T-helper 9 cell (primary cell): ENCODE data around the gene C4orf33.

ENCODE experiments used
- DNase-seq: peaks from one replicate; pipeline ENCODE4 v3.0.0-alpha.2; 2020

Gene C4orf33

DNA sequence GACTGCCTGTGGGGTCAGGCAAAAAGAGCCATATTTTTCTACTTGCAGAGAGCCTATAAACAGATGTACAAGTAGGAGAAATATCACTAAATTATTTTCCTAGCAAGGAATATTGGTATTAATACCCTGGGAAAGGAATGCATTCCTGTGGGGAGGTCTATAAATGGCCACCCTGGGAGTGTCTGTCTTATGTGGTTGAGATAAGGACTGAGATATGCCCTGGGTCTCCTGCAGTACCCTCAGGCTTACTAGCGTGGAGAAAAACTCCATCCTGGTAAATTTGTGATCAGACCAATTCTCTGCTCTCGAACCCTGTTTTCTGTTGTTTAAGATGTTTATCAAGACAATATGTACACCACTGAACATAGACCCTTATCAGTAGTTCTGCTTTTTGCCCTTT is 35.4 kb downstream of the C4orf33 start:
- DNase-seq: no peak

DNA sequence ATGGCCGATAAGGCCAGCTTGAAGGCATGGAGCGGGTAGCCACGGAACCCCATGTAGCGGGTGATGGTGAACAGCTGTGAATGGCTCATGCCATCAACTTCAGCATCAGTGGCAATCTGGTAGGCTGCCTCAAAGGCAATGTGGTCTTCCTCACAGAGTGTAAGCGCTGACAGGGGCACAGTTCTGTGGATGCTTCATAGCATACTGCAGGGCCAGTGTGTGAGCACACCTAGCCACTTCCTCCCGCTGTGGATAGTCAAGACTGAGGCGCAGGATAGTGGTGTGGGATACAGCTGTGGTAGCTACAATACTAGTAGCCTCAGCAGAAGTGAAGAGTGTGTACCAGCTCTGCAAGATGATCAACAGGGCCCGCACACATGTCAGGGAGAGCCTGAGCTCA is 40.5 kb downstream of the C4orf33 start:
- no peak for DNase-seq

DNA sequence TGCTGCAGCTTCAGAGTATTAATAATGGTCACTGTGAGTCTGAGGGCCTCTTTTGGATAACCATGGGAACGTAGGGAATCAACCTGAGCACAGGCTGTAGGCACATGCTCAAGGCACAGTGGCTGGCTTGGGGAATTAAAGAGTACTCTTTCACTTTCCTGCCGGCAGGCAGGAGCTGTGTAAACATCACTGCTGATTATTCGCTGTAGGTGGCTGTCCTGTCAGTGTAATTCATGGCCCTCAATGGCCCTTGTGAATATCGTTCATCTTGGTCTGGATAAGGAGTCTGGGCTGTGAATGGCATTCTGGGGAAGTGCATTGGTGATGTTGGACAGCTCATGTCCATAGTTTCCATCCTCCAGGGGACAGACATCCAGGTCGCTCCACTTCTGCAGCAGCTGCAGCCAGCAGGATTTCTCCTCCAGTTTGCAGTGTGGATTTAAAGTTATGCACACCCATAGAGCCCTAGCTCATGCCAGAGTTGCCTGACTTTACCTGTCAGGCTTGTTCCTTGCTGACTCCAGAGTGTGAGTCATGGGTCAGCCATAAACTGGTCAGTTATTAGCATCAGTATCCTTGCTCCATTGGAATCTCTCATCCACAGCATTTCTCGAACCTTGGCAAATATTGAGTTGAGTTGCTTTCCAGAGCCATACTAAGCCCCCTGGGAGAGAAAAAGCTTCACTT is 43.0 kb downstream of the C4orf33 start:
- DNase-seq: no peak

DNA sequence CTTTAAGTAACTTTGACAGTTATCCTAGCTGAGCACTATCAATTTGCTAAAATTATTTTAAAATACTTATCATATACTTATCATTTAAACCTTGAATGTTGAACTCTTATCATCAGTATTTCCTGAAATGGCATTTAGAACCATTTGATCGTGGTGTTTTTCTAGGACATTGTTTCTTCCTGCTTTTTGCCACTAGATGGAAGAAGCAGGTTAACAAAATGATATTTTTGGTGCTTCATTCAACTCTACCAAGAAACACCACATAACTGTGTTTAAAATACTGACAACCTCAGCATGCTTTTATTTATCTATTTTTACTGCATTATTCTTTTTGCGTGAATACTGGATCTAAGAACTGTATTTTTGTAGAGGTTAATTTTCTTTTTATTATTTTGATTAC is 44.6 kb downstream of the C4orf33 start:
- no peak for DNase-seq

DNA sequence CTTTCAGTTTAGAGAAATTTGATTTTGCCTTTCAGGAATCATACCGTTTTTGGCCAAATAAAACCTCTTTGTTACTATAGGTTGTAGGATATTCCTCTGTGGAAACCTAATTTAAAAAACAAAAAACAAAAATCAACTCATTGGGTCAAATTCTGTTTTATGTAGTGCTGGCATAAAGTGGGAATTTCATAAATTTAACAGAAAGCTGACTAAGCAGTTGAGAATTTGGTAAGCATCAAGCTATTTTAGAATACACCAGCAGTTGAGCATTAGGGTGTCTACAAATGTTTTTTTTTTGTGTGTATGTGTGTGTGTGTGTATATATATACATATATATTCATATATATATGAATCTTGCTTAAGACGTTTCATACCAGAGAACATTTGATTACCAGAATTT is 47.4 kb downstream of the C4orf33 start:
- no peak for DNase-seq

DNA sequence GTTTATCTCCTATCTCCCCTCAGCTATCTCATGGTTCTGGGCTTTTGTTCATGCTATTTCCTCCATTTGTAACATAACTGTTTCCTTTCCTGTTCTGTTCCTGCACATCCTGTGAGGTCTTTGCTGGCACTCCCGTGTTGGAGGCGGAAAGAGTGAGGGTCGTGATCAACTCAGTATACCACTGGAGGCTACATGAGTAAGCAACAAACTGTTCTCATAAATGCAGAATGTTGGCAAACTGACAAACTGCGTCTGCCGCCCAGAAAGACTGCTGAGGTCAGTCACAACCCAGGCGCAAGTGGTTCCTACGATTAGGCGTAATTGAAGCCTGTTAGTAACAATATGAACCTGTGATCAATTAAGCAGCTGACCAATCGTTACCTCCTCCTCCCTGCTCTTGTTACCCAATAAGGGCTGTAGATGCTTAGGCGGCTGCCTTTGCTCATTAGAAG is 48.8 kb downstream of the C4orf33 start:
- DNase-seq: no peak

DNA sequence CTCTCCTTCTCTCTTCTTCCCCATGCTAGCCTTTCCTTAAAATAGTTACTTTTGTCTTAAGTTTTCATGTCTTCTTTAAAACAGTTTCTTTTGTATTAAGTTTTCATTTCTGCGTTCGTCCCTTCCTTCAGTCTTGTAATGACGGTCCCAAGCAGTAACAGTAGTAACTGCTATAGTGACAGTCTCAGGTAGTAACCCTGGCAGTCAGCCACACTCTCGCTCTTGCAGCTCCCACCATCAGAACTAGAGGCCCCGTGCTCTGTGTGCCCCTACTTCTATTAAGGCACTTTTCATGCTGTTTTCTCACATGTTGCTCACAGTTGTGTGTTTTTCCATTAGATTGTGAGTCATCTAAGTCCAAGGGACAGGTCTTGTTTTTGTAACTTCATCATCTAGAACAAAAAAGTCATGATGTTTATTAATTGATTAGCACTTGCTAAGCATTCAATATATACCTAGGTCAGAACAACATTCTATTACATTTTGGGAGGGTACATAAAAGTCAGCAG is 49.3 kb downstream of the C4orf33 start:
- DNase-seq: no peak

DNA sequence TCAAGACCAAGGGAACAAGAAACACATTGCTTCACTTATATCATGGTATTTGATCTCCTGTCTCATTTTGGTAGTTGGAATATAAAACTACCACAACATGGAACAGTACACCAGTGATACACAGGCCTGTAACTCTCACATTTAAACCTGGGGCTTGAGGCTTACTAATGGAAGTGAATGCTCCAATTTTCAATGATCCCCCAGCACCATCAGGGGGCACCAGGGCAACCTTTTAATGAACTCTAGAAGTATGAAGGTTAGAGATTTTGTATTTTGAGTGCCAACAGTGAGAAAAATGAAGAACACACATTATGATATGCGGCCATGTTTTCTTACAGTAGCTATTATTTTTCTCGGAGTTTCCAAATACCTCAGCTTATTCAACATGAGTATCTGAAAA is 50.7 kb downstream of the C4orf33 start:
- no peak for DNase-seq

DNA sequence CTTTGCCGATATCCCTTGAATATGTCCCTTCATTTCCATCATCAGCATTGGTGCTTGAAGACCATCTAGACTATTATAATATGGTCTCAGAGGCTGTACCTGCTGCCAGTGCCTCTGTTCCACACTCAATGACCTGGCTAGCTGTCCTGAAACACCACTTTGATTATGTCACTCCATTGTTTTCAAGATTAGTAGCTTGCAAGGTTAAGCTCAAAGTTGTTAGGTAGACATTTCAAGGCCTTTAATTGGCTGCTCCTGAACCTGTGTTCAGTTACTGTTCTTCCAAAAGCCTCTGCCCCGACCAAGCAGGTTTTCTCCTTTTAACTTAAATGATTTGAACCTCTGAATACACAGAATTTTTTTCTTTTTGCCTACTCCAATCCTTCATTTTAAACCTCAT is 52.9 kb downstream of the C4orf33 start:
- DNase-seq: no peak

DNA sequence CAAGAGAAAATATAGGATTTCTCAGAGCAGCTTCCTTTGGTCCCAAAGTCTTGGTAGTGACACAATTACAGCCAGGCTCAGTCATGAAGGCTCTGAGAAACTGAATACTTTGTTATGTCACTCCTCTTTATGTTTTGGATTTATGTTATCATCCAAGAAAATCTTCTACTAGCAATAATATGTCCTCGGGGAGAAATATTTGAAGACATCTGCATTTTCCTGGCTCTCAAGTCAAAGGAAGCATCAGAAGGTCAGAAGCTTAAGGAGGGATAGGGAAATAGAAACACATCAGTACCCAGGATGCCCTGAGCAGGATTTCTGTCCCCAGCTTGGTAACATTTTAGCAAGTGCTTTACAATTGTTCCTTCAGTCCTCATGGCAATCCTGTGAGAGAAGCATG is 54.0 kb downstream of the C4orf33 start:
- DNase-seq: no peak

DNA sequence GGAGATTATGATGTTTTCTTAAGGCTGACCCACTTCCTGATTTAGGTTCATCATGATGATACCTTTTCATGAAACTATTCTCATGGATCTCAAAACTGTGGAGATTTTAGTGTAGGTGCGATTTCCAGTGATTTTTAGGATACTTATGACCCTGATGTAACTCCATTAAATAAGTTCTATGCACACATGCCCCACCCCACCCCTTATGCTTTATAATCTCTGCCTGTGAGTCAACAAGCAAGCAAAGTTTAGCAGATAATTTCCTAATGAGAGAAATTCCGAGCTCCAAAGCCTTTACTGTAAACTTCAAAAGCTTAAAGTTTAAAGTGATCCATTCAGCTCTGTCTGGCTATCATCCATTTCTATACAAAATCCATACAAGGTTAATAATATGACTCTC is 56.4 kb downstream of the C4orf33 start:
- no peak for DNase-seq

DNA sequence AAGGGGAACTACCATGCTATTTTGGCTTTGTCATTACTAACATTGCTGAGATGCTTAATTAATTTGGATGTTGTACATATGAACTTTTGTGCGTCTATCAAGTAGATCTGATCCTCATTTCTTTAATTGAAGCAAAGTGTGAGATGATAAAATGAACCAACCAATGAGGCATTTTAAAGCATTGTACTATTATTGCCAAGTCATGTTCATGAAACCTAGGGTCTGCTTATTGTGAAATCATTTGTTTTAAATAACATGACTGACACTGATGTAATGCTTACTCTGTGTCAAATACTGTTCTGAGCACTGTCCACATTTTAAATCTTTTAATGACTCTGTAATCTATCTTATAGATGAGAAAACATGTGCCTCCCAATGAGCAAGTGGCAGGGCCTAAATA is 57.7 kb downstream of the C4orf33 start:
- DNase-seq: no peak

DNA sequence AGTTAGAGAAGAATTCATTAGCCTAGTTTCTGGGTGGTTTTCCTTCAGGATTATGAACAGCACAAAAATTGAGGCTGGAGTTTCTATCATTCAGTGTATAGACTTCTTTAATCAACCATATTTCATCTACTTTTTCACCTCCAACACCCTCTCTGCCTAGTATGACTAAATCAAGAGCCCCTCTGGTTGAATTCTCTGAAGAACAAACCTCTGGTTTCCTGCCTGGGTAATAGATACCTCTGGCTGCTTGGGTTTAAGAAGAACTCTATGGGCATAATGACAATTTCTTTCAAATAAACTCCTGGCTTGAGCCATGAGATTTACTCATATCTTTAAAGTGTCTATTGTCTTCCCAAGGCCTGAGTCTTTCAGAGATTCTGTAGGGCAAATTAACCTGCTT is 66.5 kb downstream of the C4orf33 start:
- DNase-seq: no peak

DNA sequence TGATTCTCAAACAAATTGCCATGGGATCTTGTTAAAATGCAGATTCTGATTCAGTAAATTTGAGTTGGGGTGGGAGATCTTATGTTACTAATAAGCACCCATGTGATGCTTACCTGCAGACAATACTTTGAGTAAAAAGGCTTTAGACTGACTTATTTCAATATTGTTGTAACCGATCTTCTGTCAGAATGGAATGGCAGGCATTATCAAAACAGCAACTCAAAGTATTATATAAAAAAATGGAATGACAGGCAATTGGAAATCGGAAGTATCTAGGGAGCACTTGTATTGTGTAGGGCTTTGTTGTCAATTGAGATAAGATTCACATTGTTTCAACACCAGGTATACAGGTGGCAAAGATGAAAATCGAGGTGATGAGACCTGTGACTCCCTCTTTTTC is 67.5 kb downstream of the C4orf33 start:
- no peak for DNase-seq

DNA sequence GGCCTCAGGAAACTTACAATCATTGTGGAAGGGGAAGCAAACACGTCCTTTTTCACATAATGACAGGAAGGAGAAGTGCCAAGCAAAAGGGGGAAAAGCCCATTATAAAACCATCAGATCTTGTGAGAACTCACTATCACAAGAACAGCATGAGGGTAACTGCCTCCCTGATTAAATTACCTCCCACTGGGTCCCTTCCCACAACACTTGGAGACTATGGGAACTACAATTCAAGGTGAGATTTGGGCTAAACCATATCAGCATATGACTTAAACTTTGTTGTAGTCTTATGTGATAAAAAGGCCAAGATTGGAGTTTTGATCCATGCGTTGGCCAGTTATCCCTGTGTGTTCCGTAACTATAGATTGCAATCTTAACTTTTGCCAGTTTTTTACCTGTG is 68.3 kb downstream of the C4orf33 start:
- no peak for DNase-seq
